K562 (cell line): Measurements from ENCODE around the gene LMBR1L. TPM values are rescaled to one million over a fixed set of nuclear protein-coding genes. Genes with fewer than 3 reads are reported as not detected.

Experiments
- CHD2 ChIP-seq: IDR thresholded peaks from 2 replicates; pipeline ENCODE4 v1.6.1; 2011; ENCODE audit warnings: low read depth, low read length
- CXXC5 ChIP-seq: fragments of 250-450 bp; sonication (Bioruptor Pico); IDR thresholded peaks from 2 replicates; pipeline ENCODE4 v1.8.0; 2022; ENCODE audit warnings: inconsistent platforms, mild to moderate bottlenecking, moderate library complexity
- FOS ChIP-seq: IDR thresholded peaks from 3 replicates; pipeline ENCODE4 v1.6.1; 2011; ENCODE audit not compliant: insufficient read length; ENCODE audit errors: extremely low read depth
- HDAC6 ChIP-seq: IDR thresholded peaks from 2 replicates; pipeline ENCODE4 v1.6.1; 2012; ENCODE audit warnings: low read depth, mild to moderate bottlenecking, control low read depth, inconsistent platforms, low read length, moderate library complexity
- PCBP2 ChIP-seq: fragments of 200-400 bp; formaldehyde crosslinking; IDR thresholded peaks from 2 replicates; pipeline ENCODE4 v1.6.1; 2018; ENCODE audit warnings: low read length, low read depth, mild to moderate bottlenecking, moderate library complexity; ENCODE audit not compliant: poor library complexity, severe bottlenecking
- RCOR1 ChIP-seq, 2 experiments: IDR thresholded peaks; 2 replicates each; pipeline ENCODE4 v1.6.1; 2012; ENCODE audit warnings: low read depth in 2 of 2, low read length in 2 of 2, borderline replicate concordance in 1 of 2, improper control_type of control experiment in 1 of 2
- ZFX ChIP-seq: sonication (generic); formaldehyde crosslinking; IDR thresholded peaks from 2 replicates; pipeline ENCODE4 v1.8.0; 2022; ENCODE audit warnings: mild to moderate bottlenecking, missing genetic modification reagents, moderate library complexity
- ZNF133 ChIP-seq: fragments of 250-450 bp; sonication (Bioruptor Pico); IDR thresholded peaks from 2 replicates; pipeline ENCODE4 v1.4.0; 2020; ENCODE audit warnings: mild to moderate bottlenecking
- ZNF232 ChIP-seq: sonication (generic); formaldehyde crosslinking; IDR thresholded peaks from 2 replicates; pipeline ENCODE4 v1.8.0; 2022; ENCODE audit warnings: mild to moderate bottlenecking, missing genetic modification reagents
- polyA plus RNA-seq, 8 experiments: library from polyadenylated mRNA; depleted of rRNA in 4 of 8; stranded (reverse) in 5 of 8; unstranded in 3 of 8; fragments of >200 nt; fragmentation: Nextera tagmentation in 2 of 8; fragmentation: Illumina TruSeq in 1 of 8; extraction: Ambion mirVana in 2 of 8; extraction: Trizol in 1 of 8; gene quantifications; 2 replicates each; pipeline versions ENCODE4 v1.2.1 to v1.2.3, GENCODE V29; 2011 to 2014; ENCODE audit warnings: inconsistent platforms in 1 of 8, missing spikeins in 1 of 8
- total RNA-seq, 7 experiments: library from RNA; depleted of rRNA in 6 of 7; stranded (reverse); fragments of >200 nt in 6 of 7; fragmentation: Illumina TruSeq in 2 of 7; extraction: Trizol in 2 of 7; gene quantifications; 2 replicates each; pipeline versions ENCODE4 v1.2.1 to v1.2.3, GENCODE V29; 2011 to 2021; ENCODE audit warnings: low replicate concordance in 1 of 7
- TF ChIP-seq, protein P1 (sequence below): sonication (generic); formaldehyde crosslinking; IDR thresholded peaks from 2 replicates; pipeline ENCODE4 v1.9.0; 2022; ENCODE audit warnings: mild to moderate bottlenecking, missing genetic modification reagents
- TF ChIP-seq, protein P2 (sequence below): fragments of 250-450 bp; sonication (Bioruptor Pico); IDR thresholded peaks from 2 replicates; pipeline ENCODE4 v1.4.0; 2020
- TF ChIP-seq, protein P3 (sequence below): fragments of 250-450 bp; sonication (Bioruptor Pico); IDR thresholded peaks from 2 replicates; pipeline ENCODE4 v1.9.0; 2021; ENCODE audit warnings: mild to moderate bottlenecking, inconsistent platforms
- TF ChIP-seq, protein P4 (sequence below), 2 experiments: fragments of 450-650 bp in 1 of 2; sonication (generic) in 1 of 2; formaldehyde crosslinking in 1 of 2; IDR thresholded peaks; 2 replicates each; pipeline versions ENCODE4 v1.7.1 to v1.9.0; 2016 to 2022; ENCODE audit warnings: inconsistent platforms in 1 of 2, mild to moderate bottlenecking in 1 of 2, missing genetic modification reagents in 1 of 2

The LMBR1L gene
- total and polyA plus RNA-seq, 9 of the 15 experiments (the other 6 are each of a cell fraction or from before 2014, with no cell fraction given): 2.5 to 57.0 (median 31.1) TPM

DNA sequence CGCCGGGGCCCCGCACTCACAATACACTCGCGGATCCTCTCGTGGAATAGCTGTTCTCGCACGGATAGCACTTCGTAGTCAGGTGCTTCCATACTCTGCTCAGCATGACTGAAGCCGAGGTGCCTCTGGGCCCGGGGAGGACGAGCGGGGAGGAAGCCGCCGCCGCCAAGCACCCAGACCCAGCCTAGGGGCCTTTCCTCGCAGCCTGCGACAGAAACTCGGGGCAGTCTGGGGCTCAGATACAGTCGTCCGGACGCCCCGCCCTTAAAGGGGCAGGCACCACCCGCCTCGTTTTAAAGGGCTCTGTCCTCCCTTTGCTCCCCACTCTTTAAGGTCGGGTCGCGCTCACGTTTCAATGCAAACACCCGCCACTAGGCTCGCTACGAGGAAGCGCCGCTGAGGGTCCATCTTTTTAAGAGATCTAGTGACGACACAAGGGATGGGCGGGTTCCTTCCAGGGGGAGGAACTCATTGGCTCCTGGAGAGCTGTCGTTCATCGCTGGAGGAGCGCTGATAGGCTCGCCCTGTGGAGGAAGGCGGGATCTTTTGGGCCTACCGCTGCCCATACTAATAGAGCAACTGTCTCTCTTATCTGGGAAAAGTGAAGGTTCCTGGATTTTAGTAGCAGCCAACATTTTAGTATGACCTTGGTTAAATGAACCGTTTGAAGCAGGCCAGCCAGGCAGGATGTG is at the start of gene LMBR1L (continued):
- TF ChIP-seq, protein P1, sequence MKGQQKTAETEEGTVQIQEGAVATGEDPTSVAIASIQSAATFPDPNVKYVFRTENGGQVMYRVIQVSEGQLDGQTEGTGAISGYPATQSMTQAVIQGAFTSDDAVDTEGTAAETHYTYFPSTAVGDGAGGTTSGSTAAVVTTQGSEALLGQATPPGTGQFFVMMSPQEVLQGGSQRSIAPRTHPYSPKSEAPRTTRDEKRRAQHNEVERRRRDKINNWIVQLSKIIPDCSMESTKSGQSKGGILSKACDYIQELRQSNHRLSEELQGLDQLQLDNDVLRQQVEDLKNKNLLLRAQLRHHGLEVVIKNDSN (CRISPR knock-in tag): peak; percentile 33; the same call in 1 of the 2 replicates
- peak in 1 of 2 experiments; percentile 54; a peak in 2 of 4 replicates for TF ChIP-seq RCOR1 (IDR thresholded peaks at IDR 0.05; ENCODE audit: borderline replicate concordance in 1 of 2, low read depth in 2 of 2, low read length in 2 of 2)
- no peak for TF ChIP-seq HDAC6
- TF ChIP-seq, protein P2, sequence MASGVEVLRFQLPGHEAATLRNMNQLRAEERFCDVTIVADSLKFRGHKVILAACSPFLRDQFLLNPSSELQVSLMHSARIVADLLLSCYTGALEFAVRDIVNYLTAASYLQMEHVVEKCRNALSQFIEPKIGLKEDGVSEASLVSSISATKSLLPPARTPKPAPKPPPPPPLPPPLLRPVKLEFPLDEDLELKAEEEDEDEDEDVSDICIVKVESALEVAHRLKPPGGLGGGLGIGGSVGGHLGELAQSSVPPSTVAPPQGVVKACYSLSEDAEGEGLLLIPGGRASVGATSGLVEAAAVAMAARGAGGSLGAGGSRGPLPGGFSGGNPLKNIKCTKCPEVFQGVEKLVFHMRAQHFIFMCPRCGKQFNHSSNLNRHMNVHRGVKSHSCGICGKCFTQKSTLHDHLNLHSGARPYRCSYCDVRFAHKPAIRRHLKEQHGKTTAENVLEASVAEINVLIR (CRISPR knock-in tag): peak; percentile 81
- TF ChIP-seq CHD2: peak; percentile 78
- TF ChIP-seq FOS: peak; percentile 93
- no peak for TF ChIP-seq ZNF133 (CRISPR knock-in tag)
- TF ChIP-seq ZNF232: no peak
- TF ChIP-seq, protein P3, sequence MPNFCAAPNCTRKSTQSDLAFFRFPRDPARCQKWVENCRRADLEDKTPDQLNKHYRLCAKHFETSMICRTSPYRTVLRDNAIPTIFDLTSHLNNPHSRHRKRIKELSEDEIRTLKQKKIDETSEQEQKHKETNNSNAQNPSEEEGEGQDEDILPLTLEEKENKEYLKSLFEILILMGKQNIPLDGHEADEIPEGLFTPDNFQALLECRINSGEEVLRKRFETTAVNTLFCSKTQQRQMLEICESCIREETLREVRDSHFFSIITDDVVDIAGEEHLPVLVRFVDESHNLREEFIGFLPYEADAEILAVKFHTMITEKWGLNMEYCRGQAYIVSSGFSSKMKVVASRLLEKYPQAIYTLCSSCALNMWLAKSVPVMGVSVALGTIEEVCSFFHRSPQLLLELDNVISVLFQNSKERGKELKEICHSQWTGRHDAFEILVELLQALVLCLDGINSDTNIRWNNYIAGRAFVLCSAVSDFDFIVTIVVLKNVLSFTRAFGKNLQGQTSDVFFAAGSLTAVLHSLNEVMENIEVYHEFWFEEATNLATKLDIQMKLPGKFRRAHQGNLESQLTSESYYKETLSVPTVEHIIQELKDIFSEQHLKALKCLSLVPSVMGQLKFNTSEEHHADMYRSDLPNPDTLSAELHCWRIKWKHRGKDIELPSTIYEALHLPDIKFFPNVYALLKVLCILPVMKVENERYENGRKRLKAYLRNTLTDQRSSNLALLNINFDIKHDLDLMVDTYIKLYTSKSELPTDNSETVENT (CRISPR knock-in tag): 0 out of 2 replicates have a peak, but pooled peaks have one; percentile 17
- peak; percentile 68 for TF ChIP-seq CXXC5 (CRISPR knock-in tag)
- no peak for TF ChIP-seq PCBP2
- TF ChIP-seq, protein P4, sequence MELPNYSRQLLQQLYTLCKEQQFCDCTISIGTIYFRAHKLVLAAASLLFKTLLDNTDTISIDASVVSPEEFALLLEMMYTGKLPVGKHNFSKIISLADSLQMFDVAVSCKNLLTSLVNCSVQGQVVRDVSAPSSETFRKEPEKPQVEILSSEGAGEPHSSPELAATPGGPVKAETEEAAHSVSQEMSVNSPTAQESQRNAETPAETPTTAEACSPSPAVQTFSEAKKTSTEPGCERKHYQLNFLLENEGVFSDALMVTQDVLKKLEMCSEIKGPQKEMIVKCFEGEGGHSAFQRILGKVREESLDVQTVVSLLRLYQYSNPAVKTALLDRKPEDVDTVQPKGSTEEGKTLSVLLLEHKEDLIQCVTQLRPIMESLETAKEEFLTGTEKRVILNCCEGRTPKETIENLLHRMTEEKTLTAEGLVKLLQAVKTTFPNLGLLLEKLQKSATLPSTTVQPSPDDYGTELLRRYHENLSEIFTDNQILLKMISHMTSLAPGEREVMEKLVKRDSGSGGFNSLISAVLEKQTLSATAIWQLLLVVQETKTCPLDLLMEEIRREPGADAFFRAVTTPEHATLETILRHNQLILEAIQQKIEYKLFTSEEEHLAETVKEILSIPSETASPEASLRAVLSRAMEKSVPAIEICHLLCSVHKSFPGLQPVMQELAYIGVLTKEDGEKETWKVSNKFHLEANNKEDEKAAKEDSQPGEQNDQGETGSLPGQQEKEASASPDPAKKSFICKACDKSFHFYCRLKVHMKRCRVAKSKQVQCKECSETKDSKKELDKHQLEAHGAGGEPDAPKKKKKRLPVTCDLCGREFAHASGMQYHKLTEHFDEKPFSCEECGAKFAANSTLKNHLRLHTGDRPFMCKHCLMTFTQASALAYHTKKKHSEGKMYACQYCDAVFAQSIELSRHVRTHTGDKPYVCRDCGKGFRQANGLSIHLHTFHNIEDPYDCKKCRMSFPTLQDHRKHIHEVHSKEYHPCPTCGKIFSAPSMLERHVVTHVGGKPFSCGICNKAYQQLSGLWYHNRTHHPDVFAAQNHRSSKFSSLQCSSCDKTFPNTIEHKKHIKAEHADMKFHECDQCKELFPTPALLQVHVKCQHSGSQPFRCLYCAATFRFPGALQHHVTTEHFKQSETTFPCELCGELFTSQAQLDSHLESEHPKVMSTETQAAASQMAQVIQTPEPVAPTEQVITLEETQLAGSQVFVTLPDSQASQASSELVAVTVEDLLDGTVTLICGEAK (IDR thresholded peaks at IDR 0.05): peak; percentile 48; the same call in 1 of the 2 replicates
- TF ChIP-seq, protein P4 (CRISPR knock-in tag; IDR thresholded peaks at IDR 0.05): no peak
- TF ChIP-seq ZFX: peak; percentile 64
